Astrocyte (in vitro differentiated cells and primary cell): ENCODE measurements around the gene AK8.

Source experiments
- EZH2 ChIP-seq: IDR thresholded peaks from 2 replicates; pipeline ENCODE4 v1.6.1; 2012; ENCODE audit warnings: mild to moderate bottlenecking, low read length, inconsistent platforms; ENCODE audit not compliant: insufficient read depth
- TF ChIP-seq, protein P1 (sequence below): IDR thresholded peaks from 2 replicates; pipeline ENCODE4 v1.5.1; 2011; ENCODE audit warnings: low read depth, mild to moderate bottlenecking, inconsistent platforms, low read length, moderate library complexity; ENCODE audit not compliant: insufficient read depth

DNA sequence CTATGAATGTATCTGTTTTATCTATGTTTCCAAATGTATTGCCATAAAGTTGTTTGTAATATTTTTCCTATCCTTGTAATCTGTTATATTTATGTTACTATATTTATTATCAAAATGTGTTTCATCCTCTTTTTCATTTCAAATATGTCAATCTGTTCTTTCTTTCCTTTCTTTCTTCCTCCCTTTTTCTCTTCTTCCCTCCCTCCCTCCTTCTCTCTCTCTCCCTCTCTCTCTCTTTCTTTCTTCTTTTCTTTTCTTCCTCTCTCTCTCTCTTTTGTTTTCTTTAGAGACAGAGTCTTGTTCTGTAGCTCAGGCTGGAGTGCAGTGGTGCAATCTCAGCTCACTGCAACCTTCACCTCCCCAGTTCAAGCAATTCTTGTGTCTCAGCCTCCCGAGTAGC, 116.5 kb downstream of the AK8 start:
- TF ChIP-seq, protein P1, sequence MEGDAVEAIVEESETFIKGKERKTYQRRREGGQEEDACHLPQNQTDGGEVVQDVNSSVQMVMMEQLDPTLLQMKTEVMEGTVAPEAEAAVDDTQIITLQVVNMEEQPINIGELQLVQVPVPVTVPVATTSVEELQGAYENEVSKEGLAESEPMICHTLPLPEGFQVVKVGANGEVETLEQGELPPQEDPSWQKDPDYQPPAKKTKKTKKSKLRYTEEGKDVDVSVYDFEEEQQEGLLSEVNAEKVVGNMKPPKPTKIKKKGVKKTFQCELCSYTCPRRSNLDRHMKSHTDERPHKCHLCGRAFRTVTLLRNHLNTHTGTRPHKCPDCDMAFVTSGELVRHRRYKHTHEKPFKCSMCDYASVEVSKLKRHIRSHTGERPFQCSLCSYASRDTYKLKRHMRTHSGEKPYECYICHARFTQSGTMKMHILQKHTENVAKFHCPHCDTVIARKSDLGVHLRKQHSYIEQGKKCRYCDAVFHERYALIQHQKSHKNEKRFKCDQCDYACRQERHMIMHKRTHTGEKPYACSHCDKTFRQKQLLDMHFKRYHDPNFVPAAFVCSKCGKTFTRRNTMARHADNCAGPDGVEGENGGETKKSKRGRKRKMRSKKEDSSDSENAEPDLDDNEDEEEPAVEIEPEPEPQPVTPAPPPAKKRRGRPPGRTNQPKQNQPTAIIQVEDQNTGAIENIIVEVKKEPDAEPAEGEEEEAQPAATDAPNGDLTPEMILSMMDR = no peak
- no peak for TF ChIP-seq EZH2
